ENCODE measurements around the gene TTYH1.

DNA sequence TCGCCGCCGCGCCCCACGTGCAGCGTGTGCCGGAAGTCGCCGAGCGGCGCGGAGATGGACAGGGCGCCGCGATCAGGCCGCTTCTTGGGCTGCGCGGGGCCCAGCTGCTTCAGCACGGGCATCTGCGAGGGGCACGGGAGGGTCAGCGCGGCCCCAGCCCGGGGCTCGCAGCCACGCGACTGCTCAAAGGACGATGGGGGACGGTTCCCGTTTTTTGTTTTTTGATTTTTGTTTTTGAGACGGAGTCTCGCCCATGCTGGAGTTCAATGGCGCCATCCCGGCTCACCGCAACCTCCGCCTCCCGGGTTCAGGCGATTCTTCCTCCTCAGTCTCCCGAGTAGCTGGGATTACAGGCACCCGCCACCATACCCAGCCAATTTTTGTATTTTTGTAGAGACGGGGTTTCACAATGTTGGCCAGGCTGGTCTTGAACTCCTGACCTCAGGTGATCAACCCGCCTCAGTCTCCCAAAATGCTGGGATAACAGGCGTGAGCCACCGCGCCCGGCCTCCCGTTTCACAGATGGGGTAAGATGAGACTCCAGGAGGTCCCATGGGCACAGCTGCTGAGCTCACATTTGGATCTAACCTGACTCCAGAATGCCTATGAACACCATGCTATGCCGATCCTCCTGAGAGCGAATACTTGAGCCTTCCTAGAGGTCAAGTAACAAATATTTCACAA is 50.3 kb downstream of the TTYH1 start:
- TF ChIP-seq, protein P1, sequence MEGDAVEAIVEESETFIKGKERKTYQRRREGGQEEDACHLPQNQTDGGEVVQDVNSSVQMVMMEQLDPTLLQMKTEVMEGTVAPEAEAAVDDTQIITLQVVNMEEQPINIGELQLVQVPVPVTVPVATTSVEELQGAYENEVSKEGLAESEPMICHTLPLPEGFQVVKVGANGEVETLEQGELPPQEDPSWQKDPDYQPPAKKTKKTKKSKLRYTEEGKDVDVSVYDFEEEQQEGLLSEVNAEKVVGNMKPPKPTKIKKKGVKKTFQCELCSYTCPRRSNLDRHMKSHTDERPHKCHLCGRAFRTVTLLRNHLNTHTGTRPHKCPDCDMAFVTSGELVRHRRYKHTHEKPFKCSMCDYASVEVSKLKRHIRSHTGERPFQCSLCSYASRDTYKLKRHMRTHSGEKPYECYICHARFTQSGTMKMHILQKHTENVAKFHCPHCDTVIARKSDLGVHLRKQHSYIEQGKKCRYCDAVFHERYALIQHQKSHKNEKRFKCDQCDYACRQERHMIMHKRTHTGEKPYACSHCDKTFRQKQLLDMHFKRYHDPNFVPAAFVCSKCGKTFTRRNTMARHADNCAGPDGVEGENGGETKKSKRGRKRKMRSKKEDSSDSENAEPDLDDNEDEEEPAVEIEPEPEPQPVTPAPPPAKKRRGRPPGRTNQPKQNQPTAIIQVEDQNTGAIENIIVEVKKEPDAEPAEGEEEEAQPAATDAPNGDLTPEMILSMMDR (IDR thresholded peaks at IDR 0.05): no peak
- no peak for TF ChIP-seq POLR2A (IDR thresholded peaks at IDR 0.05)
